HG03571 (cell line): ENCODE measurements around the gene KIF3A.

Experiments used
- ATAC-seq: cut with Tn5 transposase; IDR thresholded peaks from one replicate; pipeline ENCODE4 v1.9.1; 2021; ENCODE audit not compliant: unreplicated experiment

Gene KIF3A

DNA sequence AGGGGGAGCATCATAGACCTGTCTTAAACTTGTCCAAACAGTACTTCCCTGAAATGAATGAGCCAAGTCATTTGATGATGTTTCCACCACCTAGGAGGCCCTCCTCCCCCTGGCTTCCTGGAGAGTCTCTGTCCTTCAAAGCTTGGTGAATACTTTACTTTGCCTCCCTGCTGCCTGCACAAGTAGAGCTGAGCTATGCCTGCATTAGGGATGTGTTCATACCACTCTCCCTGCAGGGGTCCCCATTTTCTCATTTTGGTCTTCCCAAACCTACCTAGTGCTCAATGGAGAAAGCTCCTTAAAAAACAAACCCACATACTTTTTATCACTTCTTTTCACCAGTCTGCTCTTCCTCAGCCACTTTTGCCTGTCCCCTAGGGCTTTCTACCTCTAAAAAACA, 17.6 kb upstream of the KIF3A start:
- ATAC-seq = no peak

GRCh38 chr5:132754111-132754510, 16.8 kb upstream of the KIF3A start:
- no peak for ATAC-seq

DNA sequence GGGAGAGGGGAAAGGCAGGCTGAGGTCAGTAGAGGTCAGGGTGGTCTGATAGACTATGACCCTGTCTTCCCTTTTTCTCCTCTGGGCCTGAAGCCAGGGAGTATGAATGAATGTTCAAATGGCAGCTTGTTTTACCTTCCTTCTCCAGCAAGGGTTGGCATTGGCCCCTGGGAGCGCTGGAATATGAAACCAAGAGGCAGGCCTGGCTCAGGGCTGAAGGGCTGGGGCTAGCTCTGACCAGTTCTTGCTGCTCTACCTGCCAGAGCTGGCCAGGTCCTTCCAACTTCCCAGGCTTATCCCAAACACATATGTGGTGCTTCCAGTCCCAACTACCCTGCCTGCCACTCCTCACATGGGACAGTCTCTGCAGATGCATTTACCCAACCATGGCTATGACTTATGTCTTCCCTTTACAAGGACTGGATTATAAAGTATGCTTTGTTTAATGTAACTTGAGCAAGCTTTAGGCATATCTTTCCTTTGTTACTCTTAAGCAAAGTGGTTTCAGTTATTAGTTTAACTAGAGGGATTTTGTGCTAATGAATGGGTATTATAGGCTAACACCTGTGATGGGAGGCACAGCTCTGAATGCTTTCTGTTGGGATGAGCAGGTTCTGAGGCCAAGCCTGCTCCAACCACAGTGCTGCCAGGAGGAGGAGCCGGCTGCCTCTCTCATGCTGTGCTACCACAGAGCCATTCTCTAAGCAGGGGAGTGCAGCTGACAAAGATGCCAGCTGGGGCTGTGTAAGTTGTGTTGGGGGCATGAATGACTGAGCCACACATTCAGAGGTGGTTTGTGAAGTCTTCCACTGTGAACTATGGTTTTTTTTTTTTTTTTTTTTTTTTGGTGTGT, 16.0 kb upstream of the KIF3A start:
- ATAC-seq = no peak

DNA sequence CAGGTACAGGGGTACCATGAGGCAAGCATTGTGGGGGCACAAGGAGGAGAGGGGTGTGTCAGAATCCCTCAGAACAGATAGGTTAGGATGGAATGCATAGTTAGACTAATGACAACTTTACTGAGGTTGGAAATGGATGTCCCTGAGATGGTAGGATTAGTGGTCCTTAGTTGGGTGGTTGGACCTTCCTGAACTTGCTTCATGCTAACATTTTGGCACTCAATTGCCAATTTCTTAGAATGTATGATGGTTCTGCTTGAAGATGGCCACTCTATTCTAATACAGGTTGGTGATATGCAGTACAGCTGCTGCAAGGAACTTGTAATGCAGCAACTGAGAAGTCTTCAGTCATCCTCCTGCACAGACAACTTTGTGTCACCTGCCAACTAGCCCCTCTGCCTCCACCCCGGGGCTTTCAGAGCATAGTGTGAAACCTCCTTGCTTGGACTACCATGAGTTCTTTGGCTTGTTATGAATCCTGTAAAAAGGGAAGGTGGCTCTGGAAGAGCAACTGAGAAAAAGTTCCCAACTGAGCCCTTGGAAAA, 15.3 kb upstream of the KIF3A start:
- ATAC-seq = no peak

DNA sequence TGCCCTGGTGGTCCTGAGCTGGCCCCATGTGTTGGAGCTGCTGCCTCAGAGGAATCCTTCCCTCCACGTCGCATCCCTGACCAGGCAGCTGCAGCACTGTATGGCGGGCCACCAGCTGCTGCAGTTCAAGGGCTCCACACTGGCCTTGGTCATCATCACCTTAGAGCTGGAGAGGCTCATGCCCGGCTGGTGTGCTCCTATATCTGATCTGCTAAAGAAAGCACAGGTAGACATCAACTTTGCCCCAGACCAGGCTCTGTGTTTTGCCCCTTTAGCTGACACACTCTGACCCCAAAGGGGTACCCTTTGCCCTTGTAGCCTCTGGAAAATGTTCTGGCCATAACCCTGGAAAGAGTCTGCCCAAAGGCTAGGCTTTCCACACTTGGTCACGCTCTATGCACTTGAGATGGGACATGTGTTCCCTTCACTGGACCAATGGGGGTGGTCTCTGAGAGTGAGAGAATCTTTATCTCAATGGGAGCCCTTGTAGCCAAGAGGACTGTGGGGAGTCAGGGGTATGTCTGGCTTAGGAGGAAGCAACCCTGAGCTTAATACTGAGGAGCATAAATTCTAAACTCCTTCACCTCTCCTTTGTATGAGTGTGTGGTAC, 14.7 kb upstream of the KIF3A start:
- no peak for ATAC-seq

DNA sequence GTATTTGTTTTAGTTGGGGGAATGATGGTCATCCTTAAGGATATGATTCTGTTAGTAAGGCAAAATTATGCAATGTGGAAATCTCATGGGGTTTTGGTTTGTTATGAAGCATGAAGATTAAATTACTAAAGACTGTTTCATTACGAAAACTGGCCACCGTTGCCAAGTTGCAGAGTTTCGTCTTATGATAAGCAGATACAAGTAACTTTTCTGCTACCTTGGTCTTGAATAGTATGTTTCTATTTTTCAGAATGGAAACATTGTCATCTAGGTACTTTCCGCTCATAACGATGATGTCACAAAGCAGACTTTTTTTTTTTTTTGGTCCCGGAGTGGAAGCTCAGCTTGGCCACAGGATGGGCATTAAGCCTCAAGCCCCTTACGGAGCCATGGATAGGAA, 14.1 kb upstream of the KIF3A start:
- ATAC-seq = no peak

GRCh38 chr5:132750471-132751230, 13.3 kb upstream of the KIF3A start:
- peak; percentile 49 for ATAC-seq

- no peak for ATAC-seq
These were observed 12.2 kb upstream of the KIF3A start for GRCh38 chr5:132749506-132749905.

DNA sequence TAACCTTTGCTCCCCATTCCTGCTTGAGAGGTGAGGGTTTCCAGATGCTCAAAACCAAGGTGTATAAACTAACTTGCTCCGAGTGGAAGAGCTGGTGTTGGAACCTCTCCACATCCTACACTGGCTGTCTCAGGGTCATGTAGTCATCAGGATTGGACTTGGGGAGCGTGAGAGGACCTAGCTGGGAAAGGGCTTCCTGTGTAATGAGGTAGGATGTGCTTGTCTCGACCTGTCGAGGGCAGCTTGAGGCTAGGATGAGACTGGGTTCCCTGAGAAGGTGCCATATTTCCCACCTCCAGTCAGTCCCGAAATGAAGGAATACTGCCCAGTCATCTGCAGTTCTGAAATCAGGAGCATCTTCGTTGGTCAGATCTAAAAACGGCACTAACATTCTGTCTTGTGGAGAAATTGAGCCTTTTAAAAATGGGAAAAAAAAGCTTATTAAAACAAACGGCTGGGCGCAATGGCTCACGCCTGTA, 11.2 kb upstream of the KIF3A start:
- no peak for ATAC-seq

GRCh38 chr5:132747616-132748440, 10.5 kb upstream of the KIF3A start:
- no peak for ATAC-seq

- no peak for ATAC-seq
These were observed 9.7 kb upstream of the KIF3A start, which contains the start of gene CCNI2 for GRCh38 chr5:132746954-132747615. CCNI2 (plus strand) TSS chr5:132747426; CDS start chr5:132747496, 70 bp downstream.

- no peak for ATAC-seq
These were observed 9.2 kb upstream of the KIF3A start for GRCh38 chr5:132746592-132746953.

DNA sequence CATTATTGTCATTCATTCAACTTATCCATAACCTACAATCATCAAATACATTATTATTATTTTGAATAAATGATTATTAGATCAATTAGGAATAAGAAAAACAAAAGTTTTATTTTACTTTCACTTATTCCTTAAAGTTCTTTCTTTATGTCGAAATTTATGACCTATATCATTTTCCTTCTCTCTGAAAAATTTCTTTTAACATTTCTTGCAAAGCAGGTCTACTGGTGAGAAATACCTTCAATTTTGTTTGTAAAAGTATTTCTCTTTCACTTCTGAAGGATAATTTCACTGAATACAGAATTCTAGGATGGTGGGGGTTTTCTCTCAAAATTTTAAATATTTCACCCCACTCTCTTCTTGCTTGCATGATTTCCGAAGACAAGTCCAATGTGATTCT, 7.3 kb upstream of the KIF3A start:
- no peak for ATAC-seq

DNA sequence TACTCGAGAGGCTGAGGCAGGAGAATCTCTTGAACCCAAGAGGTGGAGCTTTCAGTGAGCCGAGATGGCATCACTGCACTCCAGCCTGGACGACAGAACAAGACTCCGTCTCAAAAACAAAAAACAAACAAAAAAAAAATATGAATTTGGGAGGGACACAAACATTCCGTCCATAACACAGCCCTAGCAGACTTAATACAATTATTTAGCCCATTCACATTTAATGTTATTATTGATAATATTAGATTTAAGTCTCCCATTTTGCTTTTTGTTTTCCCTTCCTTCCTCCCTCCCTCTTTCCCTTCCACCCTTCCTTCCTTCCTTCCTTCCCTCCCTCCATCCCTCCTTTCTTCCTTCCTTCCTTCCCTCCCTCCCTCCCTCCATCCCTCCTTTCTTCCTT, 5.3 kb upstream of the KIF3A start:
- ATAC-seq = no peak

DNA sequence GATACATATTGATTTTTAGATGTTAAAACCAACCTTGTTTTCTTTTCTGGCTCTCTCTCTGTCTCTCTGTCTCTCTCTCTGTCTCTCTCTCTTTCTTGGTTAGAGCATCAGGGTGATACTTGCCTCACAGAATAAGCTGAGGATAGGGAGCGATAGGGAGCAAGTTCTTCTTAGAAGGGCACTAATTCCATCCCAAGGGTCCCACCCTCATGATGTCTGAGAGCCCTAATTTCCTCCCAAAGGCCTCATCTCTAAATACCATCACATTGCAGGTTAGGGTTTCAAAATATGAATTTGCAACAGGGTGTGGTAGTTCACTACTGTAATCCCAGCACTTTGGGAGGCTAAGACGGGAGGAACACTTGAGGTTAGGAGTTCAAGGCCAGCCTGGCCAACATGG, 4.8 kb upstream of the KIF3A start:
- no peak for ATAC-seq

- no peak for ATAC-seq
These were observed 1.9 kb upstream of the KIF3A start for GRCh38 chr5:132739232-132739631.

DNA sequence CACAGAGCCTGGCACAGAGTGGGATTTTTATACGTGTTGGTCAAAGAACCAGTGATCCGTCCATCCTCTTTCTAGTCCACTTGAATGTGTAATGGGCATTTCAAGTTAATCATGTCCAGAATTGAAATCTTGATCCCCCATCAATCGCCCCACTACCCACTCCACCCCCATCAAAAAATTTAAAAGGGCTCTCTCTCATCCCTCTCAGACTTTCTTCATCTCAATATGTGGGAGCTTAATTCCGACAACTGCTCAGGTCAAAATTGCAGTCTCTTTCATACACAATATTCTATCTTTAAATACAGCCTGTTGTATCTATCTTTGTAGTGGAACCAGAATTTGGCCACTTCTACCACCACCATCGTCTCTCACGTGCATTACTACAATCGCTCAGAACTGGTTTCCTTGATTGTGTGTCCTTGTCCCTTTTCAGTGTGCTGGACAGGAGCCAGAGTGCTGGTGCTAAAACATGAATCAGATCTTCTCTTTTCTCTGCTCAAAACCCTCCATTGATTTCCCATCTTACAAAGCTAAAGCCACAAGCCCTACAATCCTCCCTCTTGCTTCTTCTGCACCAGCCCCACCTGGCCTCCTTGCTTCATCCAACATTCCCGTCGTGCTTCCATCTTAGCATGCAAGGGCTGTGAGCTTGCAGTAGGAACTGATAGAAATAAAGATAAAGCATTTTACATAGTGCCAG, 786 bp upstream of the KIF3A start:
- ATAC-seq = no peak

GRCh38 chr5:132734687-132735086, 2.7 kb downstream of the KIF3A start:
- ATAC-seq = no peak

GRCh38 chr5:132733499-132734148, 3.7 kb downstream of the KIF3A start:
- ATAC-seq = no peak
